IMR-90 (cell line): ENCODE results near the gene FNDC1. TPM values are rescaled to one million over a fixed set of nuclear protein-coding genes. Genes with fewer than 3 reads are reported as not detected.
"Not testable (repeated sequence)": the region's sequence is repeated elsewhere in the genome, so short reads cannot be mapped to it uniquely, and the experiment has no call there.

Source experiments
- ATAC-seq: fragments of 200-7000 bp; cut with Tn5 transposase; 2 replicates; pipeline ENCODE4 v1.9.1; 2020; ENCODE audit warnings: low read depth, mild to moderate bottlenecking, moderate library complexity
- BruUV-seq: library from RNA; stranded (reverse); fragments of 400-500 nt; replicated peaks from 2 replicates; lab custom pipeline; 2021; lab: Mats Ljungman, UMichigan
- CTCF ChIA-PET: fragments of 300-600 bp; formaldehyde crosslinking; extraction: SDS; loops from one replicate; lab custom pipeline; 2021; ENCODE audit warnings: antibody characterized with exemption; lab: Yijun Ruan, JAX
- POLR2A ChIA-PET: fragments of 300-600 bp; sonication (Branson Sonifier 250); formaldehyde crosslinking; loops from one replicate; lab custom pipeline; 2022; ENCODE audit warnings: antibody characterized with exemption; ENCODE audit not compliant: unreplicated experiment; lab: Charles Lee
- DNase-seq: peaks from one replicate; pipeline ENCODE4 v3.0.0; 2013
- H2AFZ ChIP-seq: replicated peaks from 2 replicates; pipeline ENCODE3; 2013; ENCODE audit warnings: low read length, mild to moderate bottlenecking; ENCODE audit not compliant: poor library complexity
- H2AK5ac ChIP-seq: 2 replicates; pipeline ENCODE4 v1.6.1; 2013; ENCODE audit warnings: low read depth, low read length, inconsistent platforms
- H2AK9ac ChIP-seq: replicated peaks from 2 replicates; pipeline ENCODE3; 2013; ENCODE audit warnings: mild to moderate bottlenecking, low read depth, low read length, moderate library complexity; ENCODE audit not compliant: poor library complexity
- H2BK120ac ChIP-seq: 2 replicates; pipeline ENCODE4 v1.6.1; 2013; ENCODE audit warnings: low read depth, low read length, inconsistent platforms
- H2BK15ac ChIP-seq: 3 replicates; pipeline ENCODE4 v1.6.1; 2013; ENCODE audit warnings: low read depth, low read length, inconsistent platforms
- H2BK20ac ChIP-seq: 2 replicates; pipeline ENCODE4 v1.6.1; 2013; ENCODE audit warnings: low read depth, mild to moderate bottlenecking, inconsistent platforms, low read length, moderate library complexity
- H2BK5ac ChIP-seq: 2 replicates; pipeline ENCODE4 v1.6.1; 2013; ENCODE audit warnings: mild to moderate bottlenecking, low read depth, low read length, inconsistent platforms; ENCODE audit not compliant: poor library complexity, severe bottlenecking
- H3K14ac ChIP-seq: replicated peaks from 2 replicates; pipeline ENCODE4 v1.6.1; 2013; ENCODE audit warnings: low read depth, low read length, inconsistent platforms
- H3K18ac ChIP-seq: 2 replicates; pipeline ENCODE4 v1.6.1; 2013; ENCODE audit warnings: low read depth, low read length, control low read depth
- H3K23ac ChIP-seq: 2 replicates; pipeline ENCODE4 v1.6.1; 2013; ENCODE audit warnings: low read depth, low read length, inconsistent platforms
- H3K27ac ChIP-seq: 2 replicates; pipeline ENCODE4 v1.5.1; 2013; ENCODE audit warnings: mild to moderate bottlenecking, control low read depth, low read length; ENCODE audit not compliant: insufficient read depth
- H3K27me3 ChIP-seq: 2 replicates; pipeline ENCODE4 v1.6.1; 2013; ENCODE audit warnings: low read length; ENCODE audit not compliant: control insufficient read depth, insufficient read depth
- H3K36me3 ChIP-seq: 2 replicates; pipeline ENCODE4 v1.6.1; 2013; ENCODE audit warnings: low read length, mixed read lengths; ENCODE audit not compliant: control insufficient read depth, insufficient read depth
- H3K4ac ChIP-seq: 2 replicates; pipeline ENCODE4 v1.6.1; 2013; ENCODE audit warnings: low read depth, low read length, inconsistent platforms
- H3K4me1 ChIP-seq: 2 replicates; pipeline ENCODE4 v1.6.1; 2013; ENCODE audit warnings: low read length, mixed read lengths; ENCODE audit not compliant: control insufficient read depth, insufficient read depth
- H3K4me2 ChIP-seq: 2 replicates; pipeline ENCODE4 v1.6.1; 2013; ENCODE audit warnings: low read depth, mild to moderate bottlenecking, control low read depth, low read length, moderate library complexity
- H3K4me3 ChIP-seq: 2 replicates; pipeline ENCODE4 v1.5.1; 2013; ENCODE audit warnings: low read depth, mild to moderate bottlenecking, control low read depth, low read length, moderate library complexity; ENCODE audit not compliant: insufficient read depth
- H3K56ac ChIP-seq: 2 replicates; pipeline ENCODE4 v1.6.1; 2013; ENCODE audit warnings: low read length, inconsistent platforms; ENCODE audit not compliant: insufficient read depth; ENCODE audit errors: extremely low read depth
- H3K79me1 ChIP-seq, 2 experiments: 2 replicates each; pipeline ENCODE4 v1.6.1; 2013; ENCODE audit warnings: low read length in 2 of 2, inconsistent platforms in 1 of 2, low read depth in 1 of 2
- H3K9ac ChIP-seq: 2 replicates; pipeline ENCODE4 v1.6.1; 2013; ENCODE audit warnings: low read depth, low read length, control low read depth
- H3K9me1 ChIP-seq: 2 replicates; pipeline ENCODE4 v1.6.1; 2013; ENCODE audit warnings: low read length, inconsistent platforms; ENCODE audit not compliant: insufficient read depth
- H3K9me3 ChIP-seq: 2 replicates; pipeline ENCODE4 v1.6.1; 2013; ENCODE audit warnings: low read length; ENCODE audit not compliant: control insufficient read depth, insufficient read depth
- H4K20me1 ChIP-seq: 2 replicates; pipeline ENCODE4 v1.6.1; 2013; ENCODE audit warnings: low read length, inconsistent platforms; ENCODE audit not compliant: insufficient read depth
- H4K5ac ChIP-seq: 2 replicates; pipeline ENCODE4 v1.6.1; 2013; ENCODE audit warnings: mild to moderate bottlenecking, low read depth, low read length, control low read depth
- H4K8ac ChIP-seq, 2 experiments: 2 replicates each; pipeline ENCODE4 v1.6.1; 2013; ENCODE audit warnings: low read depth in 2 of 2, low read length in 2 of 2, control low read depth in 1 of 2, inconsistent platforms in 1 of 2
- H4K91ac ChIP-seq: 2 replicates; pipeline ENCODE4 v1.6.1; 2013; ENCODE audit warnings: low read depth, low read length, inconsistent platforms; ENCODE audit not compliant: insufficient read depth
- dilution Hi-C: fragments of 300-500 bp; cut with HindIII; formaldehyde crosslinking; loops from one replicate; pipeline ENCODE4 v1.14.3; 2018; ENCODE audit warnings: low sequenced_read_pairs; ENCODE audit not compliant: unreplicated experiment
- in situ Hi-C: fragments of 300-500 bp; cut with MboI; formaldehyde crosslinking; loops from 3 replicates; pipeline ENCODE4 v1.14.3; 2019; ENCODE audit warnings: low sequenced_read_pairs, inconsistent platforms, mixed read lengths
- intact Hi-C: fragments of 100-400 bp; cut with micrococcal nuclease; formaldehyde crosslinking; loops from 2 replicates; pipeline ENCODE4 v1.10.0; 2022
- polyA plus RNA-seq, 3 experiments: library from polyadenylated mRNA; depleted of rRNA; stranded (reverse); fragments of >200 nt; gene quantifications; 2 replicates each; pipeline ENCODE4 v1.2.3, GENCODE V29; 2012; ENCODE audit warnings: low replicate concordance in 1 of 3
- total RNA-seq: library from RNA; depleted of rRNA; stranded (reverse); fragments of >200 nt; gene quantifications from 2 replicates; pipeline ENCODE4 v1.2.3, GENCODE V29; 2012

Gene FNDC1
- total and polyA plus RNA-seq, 2 of the 4 experiments (the other 2 are of a cell fraction): 0.03 TPM; not detected in 1

DNA sequence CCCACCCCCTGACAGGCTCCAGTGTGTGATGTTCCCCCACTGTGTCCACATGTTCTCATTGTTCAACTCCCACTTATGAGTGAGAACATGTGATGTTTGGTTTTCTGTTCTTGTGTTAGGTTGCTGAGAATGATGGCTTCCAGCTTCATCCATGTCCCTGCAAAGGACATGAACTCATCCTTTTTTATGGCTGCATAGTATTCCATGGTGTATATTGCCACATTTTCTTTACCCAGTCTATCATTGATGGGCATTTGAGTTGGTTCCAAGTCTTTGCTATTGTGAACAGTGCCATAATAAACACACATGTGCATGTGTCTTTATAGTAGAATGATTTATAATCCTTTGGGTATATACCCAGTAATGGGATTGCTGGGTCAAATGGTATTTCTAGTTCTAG lies 115.5 kb downstream of the FNDC1 start:
- H3K23ac ChIP-seq, H3K36me3 ChIP-seq, H2BK120ac ChIP-seq, H3K18ac ChIP-seq, H3K9me3 ChIP-seq, H3K14ac ChIP-seq, CTCF ChIA-PET, H4K8ac ChIP-seq, H4K91ac ChIP-seq, H2BK15ac ChIP-seq, H2AK9ac ChIP-seq, H3K4me3 ChIP-seq, H3K56ac ChIP-seq, H4K5ac ChIP-seq, H3K9ac ChIP-seq, DNase-seq, H2BK20ac ChIP-seq, intact Hi-C loops, H2AK5ac ChIP-seq, H3K27me3 ChIP-seq, in situ Hi-C loops, H3K4me1 ChIP-seq, H2AFZ ChIP-seq, H3K27ac ChIP-seq, H3K4ac ChIP-seq, H4K20me1 ChIP-seq, POLR2A ChIA-PET, H2BK5ac ChIP-seq, ATAC-seq, dilution Hi-C loops, H3K9me1 ChIP-seq, H3K4me2 ChIP-seq, H3K79me1 ChIP-seq, BruUV-seq: not testable (repeated sequence)
